ENCODE measurements around the gene FYB1. TPM values are rescaled to one million over a fixed set of nuclear protein-coding genes. Genes with fewer than 3 reads are reported as not detected.

Gene FYB1
- total RNA-seq, 1 donor from 2014 or later = 4.5 TPM

DNA sequence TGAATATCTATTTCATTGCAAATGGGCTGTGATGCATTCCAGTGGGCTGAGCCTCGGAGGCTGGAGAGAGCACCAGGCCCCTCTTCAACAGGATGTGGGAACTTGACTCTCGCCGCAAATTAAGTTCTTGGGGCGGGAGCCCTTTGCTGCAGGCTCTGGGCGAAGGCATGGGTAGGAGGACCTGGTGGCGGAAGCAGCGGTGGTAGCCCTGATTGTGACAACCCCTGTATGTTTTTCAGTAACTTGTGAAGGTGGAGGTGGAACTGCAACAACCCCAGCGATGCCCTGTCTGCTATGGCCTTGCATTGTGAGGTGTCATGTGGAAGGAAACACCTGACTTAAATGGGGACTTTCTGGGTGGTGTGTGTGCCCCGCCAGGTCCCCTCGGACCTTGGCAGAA is 9.4 kb downstream of the FYB1 start:
- no peak for DNase-seq (ENCODE audit: low spot score)
- intact Hi-C loops (cut with DNase I) = no loop called here

GRCh38 chr5:39208471-39208870 is 10.9 kb downstream of the FYB1 start:
- intact Hi-C loops (cut with DNase I) = no loop called here
- DNase-seq (ENCODE audit: low spot score) = no peak

DNA sequence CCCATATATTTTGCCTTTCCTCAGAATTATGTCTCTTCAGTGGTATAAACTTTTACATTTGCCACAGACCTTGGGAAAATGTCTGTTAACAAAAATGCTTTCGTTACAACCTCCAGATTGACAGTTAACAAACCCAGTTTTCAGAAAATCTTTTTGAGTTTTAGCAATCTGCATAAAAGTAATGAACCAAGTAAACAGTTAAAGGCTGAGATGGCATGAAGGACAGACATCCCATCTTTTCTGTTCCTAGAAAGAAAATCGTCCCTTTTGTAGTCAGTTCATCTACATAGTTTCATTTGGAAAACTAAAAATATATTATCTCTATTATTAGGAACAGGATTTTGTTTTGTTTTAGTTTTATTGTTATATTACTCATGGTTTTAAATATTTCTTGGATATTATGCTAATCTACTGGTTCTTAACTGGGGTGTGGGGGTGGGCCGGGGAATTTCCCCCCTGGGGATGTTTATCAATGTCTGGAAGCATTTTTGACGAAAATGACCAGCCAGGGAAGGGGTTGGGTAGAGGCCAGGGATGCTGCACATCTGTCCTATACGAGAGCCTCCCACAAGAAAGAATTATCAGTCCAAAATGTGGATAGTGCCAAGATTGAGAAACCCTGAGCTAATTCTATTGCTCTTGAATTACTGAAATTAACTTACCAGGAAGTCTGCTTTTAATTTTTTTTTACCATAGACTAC is 11.9 kb downstream of the FYB1 start:
- intact Hi-C loops (cut with DNase I) = no loop called here

GRCh38 chr5:39206630-39207321 is 12.6 kb downstream of the FYB1 start:
- DNase-seq (ENCODE audit: low spot score) = no peak
- intact Hi-C loops (cut with DNase I) = no loop called here

More for the DNA sequence above, 11.9 kb downstream of the FYB1 start:
- DNase-seq (ENCODE audit: low spot score) = no peak

GRCh38 chr5:39205550-39205949 is 13.8 kb downstream of the FYB1 start:
- DNase-seq (ENCODE audit: low spot score) = no peak
- intact Hi-C loops (cut with DNase I) = no loop called here

DNA sequence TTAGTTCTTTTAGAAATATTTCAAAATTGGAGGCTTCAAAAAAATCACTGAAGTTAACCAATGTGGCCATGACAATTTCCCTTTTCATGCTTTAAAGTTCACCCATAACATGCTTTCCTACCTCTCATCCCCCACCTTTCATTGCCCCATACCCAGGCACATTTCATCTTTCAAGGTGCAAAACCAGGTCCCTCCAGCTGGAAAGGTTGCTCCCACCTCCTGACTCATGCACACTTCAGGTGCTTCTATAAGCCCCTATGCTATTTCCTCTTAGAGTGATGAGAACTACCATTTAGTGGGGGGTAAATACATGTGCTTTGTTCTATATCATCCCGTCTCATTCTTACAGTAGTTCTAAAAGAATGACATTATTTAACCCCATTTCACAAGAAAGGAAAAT is 15.4 kb downstream of the FYB1 start:
- intact Hi-C loops (cut with DNase I) = no loop called here
- DNase-seq (ENCODE audit: low spot score) = no peak

DNA sequence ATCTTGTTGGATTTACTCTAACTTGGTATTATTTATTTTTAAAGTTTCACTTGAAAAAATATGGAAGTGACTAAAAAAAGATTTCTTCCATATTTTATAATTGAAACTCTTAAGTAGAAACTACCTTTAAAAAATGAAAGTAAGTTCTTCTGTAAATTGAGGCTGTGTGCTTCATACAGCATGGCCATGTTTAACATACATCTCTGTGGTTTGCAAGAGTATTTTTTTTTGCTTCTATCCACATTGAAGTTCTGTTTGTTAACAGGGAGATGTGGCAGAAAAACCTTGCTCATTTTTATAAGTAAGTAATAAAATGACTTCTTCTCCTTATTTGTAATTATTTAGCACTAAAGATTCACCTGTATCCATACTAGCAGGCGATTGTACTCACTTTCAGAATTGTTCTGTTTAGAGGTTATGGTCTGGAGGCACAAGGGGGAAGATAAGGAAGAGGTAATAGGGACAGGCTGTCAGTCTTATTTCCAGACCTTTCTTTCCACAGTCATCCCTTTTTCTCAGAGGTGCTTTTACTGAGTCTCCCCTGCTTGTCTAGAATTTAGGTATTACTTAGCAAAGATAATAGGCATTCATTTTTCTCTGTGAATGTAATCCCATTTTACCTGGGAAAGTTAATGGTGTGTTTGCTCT is 16.0 kb downstream of the FYB1 start:
- intact Hi-C loops (cut with DNase I) = no loop called here
- DNase-seq (ENCODE audit: low spot score) = no peak

DNA sequence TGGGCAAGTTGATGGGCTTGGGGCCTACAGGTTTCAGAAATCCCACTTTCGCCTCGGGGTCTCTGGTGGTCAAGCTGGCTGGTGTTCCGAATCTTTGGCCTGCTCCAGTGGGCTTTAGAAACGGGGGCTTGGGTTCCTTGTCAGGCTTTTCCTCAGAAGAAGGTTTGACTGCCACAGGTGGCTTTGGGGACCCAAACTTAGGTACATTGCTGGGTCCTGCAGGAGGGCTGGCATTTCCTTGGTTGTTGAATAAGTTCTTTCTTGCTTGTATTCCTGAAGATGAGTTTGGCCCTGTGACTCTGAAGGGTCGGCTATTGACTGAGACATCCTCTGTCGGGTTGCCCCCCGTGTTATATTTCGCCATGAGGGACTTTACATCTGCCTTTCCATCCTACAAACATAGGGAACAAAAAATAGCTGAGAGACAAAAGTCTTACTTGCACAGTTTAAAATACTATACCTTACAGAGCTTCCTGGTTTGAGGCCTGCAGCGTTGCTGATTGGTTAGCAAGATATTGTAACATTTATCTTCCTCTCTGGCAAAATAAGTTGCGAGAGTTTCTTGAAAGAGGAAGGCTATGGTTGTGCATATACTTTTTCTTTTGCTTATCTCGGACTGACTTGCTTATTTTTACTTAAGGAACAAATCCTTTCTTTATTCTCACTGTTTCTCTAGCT is 16.6 kb downstream of the FYB1 start:
- no peak for DNase-seq (ENCODE audit: low spot score)
- intact Hi-C loops (cut with DNase I) = no loop called here

DNA sequence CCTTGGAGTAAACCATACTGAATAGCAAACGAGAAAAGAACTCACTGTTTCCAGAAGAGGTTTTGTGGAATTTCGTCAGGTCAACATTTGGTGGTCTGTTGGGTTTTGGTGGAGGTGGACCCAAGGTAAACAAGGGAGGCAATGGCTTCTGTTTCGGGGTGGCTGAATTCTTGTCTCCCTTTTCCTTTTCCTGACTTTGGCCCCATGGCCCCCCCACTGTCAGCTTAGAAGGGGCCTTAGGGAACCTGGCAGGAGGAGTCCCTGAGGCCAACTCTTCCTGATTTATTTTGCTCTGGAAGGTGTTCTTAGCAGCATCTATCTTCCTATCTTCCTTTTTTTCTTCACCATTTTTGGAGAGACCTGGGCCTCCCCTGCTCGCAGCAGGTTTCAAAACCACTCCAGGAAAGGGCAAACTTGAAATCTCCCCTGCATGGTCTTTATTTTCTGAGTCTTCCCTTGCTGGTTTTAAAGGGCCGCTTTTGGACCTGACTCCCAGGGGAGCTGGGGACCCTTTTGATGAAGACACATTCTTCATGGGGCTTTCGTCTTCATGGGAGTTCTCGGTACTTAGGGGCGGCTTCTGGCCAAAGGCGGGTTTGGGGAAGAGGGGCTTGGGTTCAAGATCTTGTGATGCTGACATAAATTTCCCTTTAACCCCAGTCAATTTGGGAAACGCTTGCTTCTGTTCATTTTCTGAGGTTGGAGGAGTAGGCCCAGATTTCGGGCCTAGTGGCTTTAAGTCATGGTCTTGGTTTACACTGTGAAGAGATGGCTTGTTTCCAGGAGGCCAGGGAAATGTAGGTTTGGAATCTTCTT is 17.4 kb downstream of the FYB1 start:
- DNase-seq (ENCODE audit: low spot score) = no peak
- intact Hi-C loops (cut with DNase I) = no loop called here

DNA sequence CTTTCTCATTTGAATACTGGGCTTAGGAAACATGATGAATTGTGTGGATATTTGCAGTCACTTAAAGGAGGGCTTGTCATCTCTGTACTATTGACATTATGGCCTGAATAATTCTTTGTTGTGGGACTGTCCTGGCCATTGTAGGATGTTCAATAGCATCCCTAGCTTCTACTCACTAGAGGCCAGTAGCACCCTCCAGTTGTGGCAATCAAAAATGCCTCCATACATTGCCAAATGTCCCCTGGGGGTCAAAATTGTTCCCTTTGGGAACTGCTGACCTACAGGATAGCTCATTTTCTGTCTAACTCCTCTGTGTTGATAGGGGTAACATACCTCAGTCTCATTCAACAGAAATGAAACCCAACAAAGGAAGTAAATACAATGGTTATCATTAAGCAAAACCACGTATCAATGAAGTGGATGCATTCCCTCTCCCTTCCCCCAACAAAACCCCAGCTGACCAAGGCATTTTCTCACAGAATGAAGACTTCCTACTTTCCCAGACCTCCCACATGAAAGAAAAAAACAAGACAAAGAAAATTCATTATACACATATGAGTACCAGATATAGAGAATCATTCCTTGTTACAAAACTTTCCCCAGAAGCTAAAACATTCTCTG is 18.1 kb downstream of the FYB1 start:
- intact Hi-C loops (cut with DNase I) = no loop called here
- DNase-seq (ENCODE audit: low spot score) = no peak

DNA sequence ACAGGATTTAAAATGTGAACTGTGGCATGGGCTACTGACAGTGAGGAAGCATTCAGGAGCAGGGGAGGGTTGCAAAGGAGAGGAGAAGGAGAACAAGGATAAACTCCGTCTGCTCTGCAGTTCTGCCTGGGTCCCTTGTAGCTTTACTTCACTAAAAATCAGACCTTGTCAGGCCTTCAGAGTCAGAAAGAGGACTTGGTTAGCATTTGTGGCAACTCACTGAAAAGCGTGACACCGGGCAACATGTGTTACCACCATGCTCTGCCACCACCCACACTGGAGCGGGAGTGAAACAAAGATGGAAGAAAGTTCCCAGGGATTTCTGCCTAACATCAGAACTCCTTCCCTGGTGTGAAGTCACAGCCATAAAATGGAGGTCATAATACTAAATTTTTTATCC is 19.3 kb downstream of the FYB1 start:
- intact Hi-C loops (cut with DNase I) = no loop called here
- no peak for DNase-seq (ENCODE audit: low spot score)

GRCh38 chr5:39199335-39199734 is 20.0 kb downstream of the FYB1 start:
- no peak for DNase-seq (ENCODE audit: low spot score)
- intact Hi-C loops (cut with DNase I) = no loop called here

DNA sequence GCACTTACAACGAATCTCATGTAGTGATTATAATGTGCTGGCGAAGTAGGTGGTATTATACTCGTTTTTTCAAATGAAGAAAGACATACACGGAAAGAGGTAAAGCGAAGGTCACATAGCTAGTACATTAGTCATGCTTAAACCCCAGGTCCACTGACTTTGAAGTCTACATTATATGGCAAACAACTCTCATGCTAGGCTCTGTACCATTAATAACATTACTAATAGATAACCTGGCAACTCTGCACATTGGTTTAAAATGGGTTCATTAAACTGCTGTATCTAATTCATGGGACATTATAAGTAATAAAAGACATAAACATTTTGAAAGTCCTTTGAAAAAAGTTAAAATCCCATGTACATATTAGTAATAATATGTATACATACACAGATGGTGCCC is 21.2 kb downstream of the FYB1 start:
- no peak for DNase-seq (ENCODE audit: low spot score)
- intact Hi-C loops (cut with DNase I) = no loop called here

GRCh38 chr5:39197556-39197955 is 21.8 kb downstream of the FYB1 start:
- intact Hi-C loops (cut with DNase I) = no loop called here
- no peak for DNase-seq (ENCODE audit: low spot score)

DNA sequence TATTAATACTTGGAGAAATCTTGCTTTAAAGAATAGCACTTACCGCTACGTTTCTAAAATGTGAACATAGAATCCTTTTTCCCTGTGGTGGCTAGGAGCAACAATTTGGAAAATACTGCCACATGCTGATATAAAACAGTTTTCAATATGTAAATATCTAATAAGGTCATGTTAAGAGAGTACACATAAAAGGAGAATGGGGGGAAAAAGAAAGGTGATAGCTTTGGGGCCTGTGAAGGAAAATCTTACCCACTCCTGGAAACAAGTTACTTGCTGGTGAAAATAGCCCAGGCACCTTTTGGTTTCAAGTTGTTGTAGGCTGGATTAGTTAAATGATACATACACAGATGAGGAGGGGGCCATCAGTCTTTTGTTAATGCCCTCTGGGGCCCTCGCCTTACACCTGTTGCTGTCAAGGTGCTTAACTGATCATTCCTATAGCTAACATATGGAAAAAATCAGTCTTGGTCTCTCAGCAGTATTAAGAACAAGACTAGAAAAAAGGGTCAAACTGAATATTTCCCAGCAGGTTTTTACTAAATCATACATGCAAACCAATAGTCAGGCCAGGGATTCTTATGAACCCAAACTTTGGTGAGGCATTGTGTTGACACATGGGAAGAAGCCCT is 24.1 kb downstream of the FYB1 start:
- intact Hi-C loops (cut with DNase I) = no loop called here

DNA sequence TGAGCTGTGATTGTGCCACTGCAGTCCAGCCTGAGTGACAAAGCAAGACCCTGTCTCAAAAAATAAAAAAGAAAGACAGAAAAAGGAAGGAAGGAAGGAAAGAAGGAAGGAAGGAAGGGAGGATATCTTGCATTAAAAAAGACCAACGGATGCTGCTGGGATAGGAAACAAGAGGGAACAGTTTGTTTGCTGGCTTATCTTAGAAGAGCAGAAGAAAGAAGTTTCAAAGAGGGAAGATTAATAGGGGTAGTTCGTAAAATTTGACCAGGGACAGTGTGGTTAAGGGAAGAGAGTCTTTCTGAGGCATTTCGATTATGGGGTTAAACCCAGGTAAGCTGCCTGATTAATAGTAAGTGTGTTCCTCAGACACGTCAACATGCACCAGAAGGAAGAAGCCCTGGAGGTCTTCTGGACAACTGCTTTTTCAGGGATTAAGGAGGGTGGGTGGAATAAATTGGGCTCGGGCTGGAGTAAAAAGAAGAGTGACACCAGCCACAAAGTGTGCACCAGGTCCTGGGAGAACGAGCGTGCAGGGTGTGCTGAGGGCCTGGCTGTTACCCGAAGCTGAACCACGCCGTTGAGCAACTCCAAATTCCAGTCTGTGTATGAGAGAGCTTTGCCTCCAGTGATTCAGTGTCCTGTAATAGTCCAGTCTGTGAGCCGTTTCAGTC is 24.8 kb downstream of the FYB1 start:
- no peak for DNase-seq (ENCODE audit: low spot score)
- intact Hi-C loops (cut with DNase I) = no loop called here

More for the DNA sequence above, 24.1 kb downstream of the FYB1 start:
- DNase-seq (ENCODE audit: low spot score) = no peak

DNA sequence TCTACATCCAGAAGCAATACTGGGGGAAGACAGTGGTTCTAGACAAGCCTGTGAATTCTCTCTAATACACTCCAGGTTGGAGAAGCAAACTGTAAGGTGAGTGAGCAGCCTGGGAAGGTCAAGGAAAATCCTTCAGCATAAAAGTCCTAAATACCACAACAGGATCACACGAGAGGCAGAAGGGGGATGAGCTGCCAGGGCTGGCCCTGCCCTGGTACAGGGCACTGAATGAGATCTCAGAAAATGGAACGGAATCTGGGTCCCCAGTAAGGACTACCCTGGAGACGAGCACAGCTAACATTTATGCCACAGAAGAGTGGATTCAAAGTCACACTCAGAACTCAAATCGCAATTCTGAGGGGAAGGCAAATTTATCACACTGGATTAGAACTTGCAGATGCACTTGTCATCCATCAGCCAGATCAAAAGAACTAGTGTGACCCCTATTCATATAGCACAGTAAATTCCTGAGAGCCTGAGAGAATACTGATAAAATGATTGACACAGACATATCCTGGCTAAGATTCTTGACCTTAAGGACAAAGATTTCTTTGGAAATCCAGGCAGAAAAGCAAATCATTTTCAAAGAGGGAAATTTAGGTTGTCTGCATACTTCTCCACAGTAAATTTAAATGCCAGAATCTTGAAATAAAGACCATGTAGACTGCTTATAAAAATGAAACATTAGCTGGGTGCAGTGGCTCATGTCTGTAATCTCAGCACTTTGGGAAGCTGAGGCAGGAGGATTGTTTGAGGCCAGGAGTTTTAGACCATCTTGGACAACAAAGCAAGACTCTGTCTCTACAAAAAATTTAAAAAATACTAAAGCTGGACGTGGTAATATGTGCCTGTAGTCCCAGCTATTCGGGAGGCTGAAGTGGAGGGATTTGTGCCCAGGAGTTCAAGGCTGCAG is 25.6 kb downstream of the FYB1 start:
- no peak for DNase-seq (ENCODE audit: low spot score)
- intact Hi-C loops (cut with DNase I) = no loop called here
